HepG2 (cell line): ENCODE data around the gene LY6G5B. TPM values are rescaled to one million over a fixed set of nuclear protein-coding genes. Genes with fewer than 3 reads are reported as not detected.

Experiments
- HDAC2 ChIP-seq: sonication (generic); formaldehyde crosslinking; IDR thresholded peaks from 2 replicates; pipeline ENCODE4 v1.4.0; 2020; ENCODE audit warnings: missing genetic modification reagents
- HES4 ChIP-seq: sonication (generic); formaldehyde crosslinking; IDR thresholded peaks from 2 replicates; pipeline ENCODE4 v1.9.0; 2021; ENCODE audit warnings: mild to moderate bottlenecking, missing genetic modification reagents, borderline replicate concordance
- HOXD1 ChIP-seq: sonication (generic); formaldehyde crosslinking; IDR thresholded peaks from 2 replicates; pipeline ENCODE4 v1.5.0; 2020; ENCODE audit warnings: missing genetic modification reagents
- JUNB ChIP-seq: sonication (generic); formaldehyde crosslinking; IDR thresholded peaks from 2 replicates; pipeline ENCODE4 v1.8.0; 2022; ENCODE audit warnings: missing genetic modification reagents, mild to moderate bottlenecking, borderline replicate concordance
- MAZ ChIP-seq, 2 experiments: sonication (generic) in 1 of 2; formaldehyde crosslinking in 1 of 2; IDR thresholded peaks; 2 replicates each; pipeline versions ENCODE4 v1.5.0 to v1.6.1; 2012 to 2020; ENCODE audit warnings: low read depth in 2 of 2, mild to moderate bottlenecking in 2 of 2, borderline replicate concordance in 1 of 2, improper control_type of control experiment in 1 of 2, low read length in 1 of 2, missing genetic modification reagents in 1 of 2, moderate library complexity in 1 of 2
- NONO ChIP-seq, 2 experiments: fragments of 450-650 bp in 1 of 2; sonication (generic) in 1 of 2; formaldehyde crosslinking in 1 of 2; IDR thresholded peaks in 1 of 2; conservative IDR thresholded peaks in 1 of 2; 2 replicates each; pipeline versions ENCODE4 v1.6.1 to v1.8.0; 2017 to 2022; ENCODE audit warnings: mild to moderate bottlenecking in 1 of 2, missing genetic modification reagents in 1 of 2, moderate library complexity in 1 of 2
- POGK ChIP-seq: sonication (generic); formaldehyde crosslinking; conservative IDR thresholded peaks from 2 replicates; pipeline ENCODE4 v1.8.0; 2022; ENCODE audit warnings: mild to moderate bottlenecking, moderate library complexity, missing genetic modification reagents
- POLR2A ChIP-seq, 2 experiments: IDR thresholded peaks; 2 replicates each; pipeline ENCODE4 v1.6.1; 2011; ENCODE audit warnings: low read depth in 2 of 2, low read length in 2 of 2, mild to moderate bottlenecking in 1 of 2, moderate library complexity in 1 of 2; ENCODE audit not compliant: insufficient read depth in 1 of 2
- TARDBP ChIP-seq: sonication (generic); formaldehyde crosslinking; IDR thresholded peaks from 2 replicates; pipeline ENCODE4 v1.8.0; 2022; ENCODE audit warnings: mild to moderate bottlenecking, missing genetic modification reagents
- TEAD2 ChIP-seq: sonication (generic); formaldehyde crosslinking; IDR thresholded peaks from 2 replicates; pipeline ENCODE4 v1.9.0; 2021; ENCODE audit warnings: missing genetic modification reagents
- YEATS4 ChIP-seq: sonication (generic); formaldehyde crosslinking; IDR thresholded peaks from 2 replicates; pipeline ENCODE4 v1.4.0; 2020; ENCODE audit warnings: missing genetic modification reagents, borderline replicate concordance
- ZBTB20 ChIP-seq: sonication (generic); formaldehyde crosslinking; IDR thresholded peaks from 2 replicates; pipeline ENCODE4 v1.8.1; 2023; ENCODE audit warnings: missing genetic modification reagents, low read depth, mild to moderate bottlenecking, borderline replicate concordance
- ZNF160 ChIP-seq: sonication (generic); formaldehyde crosslinking; IDR thresholded peaks from 2 replicates; pipeline ENCODE4 v1.8.0; 2022; ENCODE audit warnings: mild to moderate bottlenecking, inconsistent platforms, missing genetic modification reagents
- ZNF207 ChIP-seq: fragments of 450-650 bp; IDR thresholded peaks from 2 replicates; pipeline ENCODE4 v1.6.1; 2016; ENCODE audit warnings: antibody characterized with exemption, borderline replicate concordance
- ZNF235 ChIP-seq: sonication (generic); formaldehyde crosslinking; IDR thresholded peaks from 2 replicates; pipeline ENCODE4 v1.8.1; 2023; ENCODE audit warnings: mild to moderate bottlenecking, missing genetic modification reagents, borderline replicate concordance
- ZNF512 ChIP-seq: sonication (generic); formaldehyde crosslinking; IDR thresholded peaks from 2 replicates; pipeline ENCODE4 v1.4.0; 2020; ENCODE audit warnings: mild to moderate bottlenecking, missing genetic modification reagents
- ZNF512B ChIP-seq: sonication (generic); formaldehyde crosslinking; IDR thresholded peaks from 2 replicates; pipeline ENCODE4 v1.5.1; 2020; ENCODE audit warnings: missing genetic modification reagents, mild to moderate bottlenecking, borderline replicate concordance
- ZNF839 ChIP-seq: sonication (generic); formaldehyde crosslinking; IDR thresholded peaks from 2 replicates; pipeline ENCODE4 v1.4.0; 2020; ENCODE audit warnings: missing genetic modification reagents, mild to moderate bottlenecking, borderline replicate concordance
- polyA plus RNA-seq, 8 experiments: library from polyadenylated mRNA; depleted of rRNA in 3 of 8; stranded (reverse) in 7 of 8; unstranded in 1 of 8; fragments of >200 nt; fragmentation: Illumina TruSeq in 4 of 8; extraction: Trizol in 4 of 8; gene quantifications; 2 replicates each; pipeline versions ENCODE4 v1.2.1 to v1.2.3, GENCODE V29; 2011 to 2016; ENCODE audit warnings: low read depth in 4 of 8, missing spikeins in 1 of 8, mixed read lengths in 1 of 8; ENCODE audit not compliant: insufficient read depth in 1 of 8
- total RNA-seq, 5 experiments: library from RNA; depleted of rRNA; stranded (reverse); fragments of >200 nt; fragmentation: Illumina TruSeq; extraction: Trizol; gene quantifications; 2 replicates each; pipeline ENCODE4 v1.2.3, GENCODE V29; 2016; ENCODE audit warnings: low read depth in 1 of 5
- TF ChIP-seq, protein P1 (sequence below): sonication (generic); formaldehyde crosslinking; IDR thresholded peaks from 2 replicates; pipeline ENCODE4 v1.9.0; 2022; ENCODE audit warnings: missing genetic modification reagents, mild to moderate bottlenecking, borderline replicate concordance

LY6G5B gene
- total and polyA plus RNA-seq, 2 of the 13 experiments (the other 11 are each of a cell fraction or from before 2014, with no cell fraction given): 7.8 to 15.7 TPM

GRCh38 chr6:31661262-31662123 lies 8.3 kb upstream of the LY6G5B start (continued):
- TF ChIP-seq, protein P1, sequence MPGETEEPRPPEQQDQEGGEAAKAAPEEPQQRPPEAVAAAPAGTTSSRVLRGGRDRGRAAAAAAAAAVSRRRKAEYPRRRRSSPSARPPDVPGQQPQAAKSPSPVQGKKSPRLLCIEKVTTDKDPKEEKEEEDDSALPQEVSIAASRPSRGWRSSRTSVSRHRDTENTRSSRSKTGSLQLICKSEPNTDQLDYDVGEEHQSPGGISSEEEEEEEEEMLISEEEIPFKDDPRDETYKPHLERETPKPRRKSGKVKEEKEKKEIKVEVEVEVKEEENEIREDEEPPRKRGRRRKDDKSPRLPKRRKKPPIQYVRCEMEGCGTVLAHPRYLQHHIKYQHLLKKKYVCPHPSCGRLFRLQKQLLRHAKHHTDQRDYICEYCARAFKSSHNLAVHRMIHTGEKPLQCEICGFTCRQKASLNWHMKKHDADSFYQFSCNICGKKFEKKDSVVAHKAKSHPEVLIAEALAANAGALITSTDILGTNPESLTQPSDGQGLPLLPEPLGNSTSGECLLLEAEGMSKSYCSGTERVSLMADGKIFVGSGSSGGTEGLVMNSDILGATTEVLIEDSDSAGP (CRISPR knock-in tag): 0 out of 2 replicates have a peak, but pooled peaks have one; percentile 14
- TF ChIP-seq HDAC2 (no peak), NONO (IDR thresholded peaks at IDR 0.05) (no peak), NONO (CRISPR knock-in tag; conservative IDR thresholded peaks at IDR 0.05) (0 out of 2 replicates have a peak, but pooled peaks have one; percentile 2), ZNF207 (no peak), ZNF512 (no peak), ZNF160 (0 out of 2 replicates have a peak, but pooled peaks have one; percentile 24), JUNB (CRISPR knock-in tag) (no peak), POLR2A (IDR thresholded peaks at IDR 0.05; ENCODE audit: insufficient read depth in 1 of 2, low read depth in 2 of 2, low read length in 2 of 2) (peak in 1 of 2 experiments; percentile 31; a peak in 1 of 4 replicates), HES4 (CRISPR knock-in tag) (peak; percentile 14; the same call in 1 of the 2 replicates), HOXD1 (0 out of 2 replicates have a peak, but pooled peaks have one; percentile 8), ZNF235 (peak; percentile 53; the same call in 1 of the 2 replicates), POGK (CRISPR knock-in tag) (0 out of 2 replicates have a peak, but pooled peaks have one; percentile 42), MAZ (IDR thresholded peaks at IDR 0.05; ENCODE audit: borderline replicate concordance, low read depth, low read length) (no peak), MAZ (CRISPR knock-in tag; IDR thresholded peaks at IDR 0.05; ENCODE audit: low read depth) (no peak), TEAD2 (CRISPR knock-in tag) (no peak), ZNF512B (CRISPR knock-in tag) (0 out of 2 replicates have a peak, but pooled peaks have one; percentile 1), ZBTB20 (CRISPR knock-in tag) (no peak), TARDBP (CRISPR knock-in tag) (0 out of 2 replicates have a peak, but pooled peaks have one; percentile 5), ZNF839 (CRISPR knock-in tag) (no peak), YEATS4 (CRISPR knock-in tag) (no peak)
